ENCODE data around the gene FBXL5.

DNA sequence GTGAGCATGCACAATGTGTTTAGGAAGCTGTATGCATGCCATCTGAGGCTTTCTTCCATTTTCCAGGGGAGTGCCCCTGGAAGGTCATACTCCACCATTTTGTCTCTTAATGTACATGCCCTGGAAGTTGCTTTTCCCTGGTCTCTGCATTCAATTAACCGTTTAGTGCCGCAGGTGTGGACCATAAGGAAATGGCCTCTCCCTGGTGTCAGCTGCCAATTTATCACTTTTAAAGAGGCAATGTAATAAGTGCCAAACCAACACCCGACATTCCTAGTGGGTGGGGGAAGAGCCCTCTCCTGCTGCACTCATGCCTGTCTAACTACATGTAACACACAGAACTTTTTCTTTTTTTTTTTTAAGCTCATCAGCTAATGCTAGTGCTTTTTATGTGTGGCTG is 40.6 kb upstream of the FBXL5 start:
- TF ChIP-seq SUZ12 (IDR thresholded peaks at IDR 0.05; ENCODE audit: extremely low read depth, insufficient read depth, insufficient read length): no peak
- TF ChIP-seq ZNF274 (IDR thresholded peaks at IDR 0.05; ENCODE audit: low read depth, low read length): no peak
